ENCODE measurements around the gene RALGPS2. TPM values are rescaled to one million over a fixed set of nuclear protein-coding genes. Genes with fewer than 3 reads are reported as not detected.

The RALGPS2 gene
- total and polyA plus RNA-seq, 2 of the 13 experiments (the other 11 are each of a cell fraction or from before 2014, with no cell fraction given) = 15.6 to 36.0 TPM

- TF ChIP-seq, protein P1, sequence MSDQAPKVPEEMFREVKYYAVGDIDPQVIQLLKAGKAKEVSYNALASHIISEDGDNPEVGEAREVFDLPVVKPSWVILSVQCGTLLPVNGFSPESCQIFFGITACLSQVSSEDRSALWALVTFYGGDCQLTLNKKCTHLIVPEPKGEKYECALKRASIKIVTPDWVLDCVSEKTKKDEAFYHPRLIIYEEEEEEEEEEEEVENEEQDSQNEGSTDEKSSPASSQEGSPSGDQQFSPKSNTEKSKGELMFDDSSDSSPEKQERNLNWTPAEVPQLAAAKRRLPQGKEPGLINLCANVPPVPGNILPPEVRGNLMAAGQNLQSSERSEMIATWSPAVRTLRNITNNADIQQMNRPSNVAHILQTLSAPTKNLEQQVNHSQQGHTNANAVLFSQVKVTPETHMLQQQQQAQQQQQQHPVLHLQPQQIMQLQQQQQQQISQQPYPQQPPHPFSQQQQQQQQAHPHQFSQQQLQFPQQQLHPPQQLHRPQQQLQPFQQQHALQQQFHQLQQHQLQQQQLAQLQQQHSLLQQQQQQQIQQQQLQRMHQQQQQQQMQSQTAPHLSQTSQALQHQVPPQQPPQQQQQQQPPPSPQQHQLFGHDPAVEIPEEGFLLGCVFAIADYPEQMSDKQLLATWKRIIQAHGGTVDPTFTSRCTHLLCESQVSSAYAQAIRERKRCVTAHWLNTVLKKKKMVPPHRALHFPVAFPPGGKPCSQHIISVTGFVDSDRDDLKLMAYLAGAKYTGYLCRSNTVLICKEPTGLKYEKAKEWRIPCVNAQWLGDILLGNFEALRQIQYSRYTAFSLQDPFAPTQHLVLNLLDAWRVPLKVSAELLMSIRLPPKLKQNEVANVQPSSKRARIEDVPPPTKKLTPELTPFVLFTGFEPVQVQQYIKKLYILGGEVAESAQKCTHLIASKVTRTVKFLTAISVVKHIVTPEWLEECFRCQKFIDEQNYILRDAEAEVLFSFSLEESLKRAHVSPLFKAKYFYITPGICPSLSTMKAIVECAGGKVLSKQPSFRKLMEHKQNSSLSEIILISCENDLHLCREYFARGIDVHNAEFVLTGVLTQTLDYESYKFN (CRISPR knock-in tag; conservative IDR thresholded peaks at IDR 0.05) = peak; percentile 38
- TF ChIP-seq NR2F6 (IDR thresholded peaks at IDR 0.05) (peak; percentile 59; the same call in 1 of the 2 replicates), NR2F6 (CRISPR knock-in tag; IDR thresholded peaks at IDR 0.05) (peak; percentile 75), NCOA2 (CRISPR knock-in tag; IDR thresholded peaks at IDR 0.05) (peak; percentile 56; the same call in 1 of the 2 replicates), KDM6A (CRISPR knock-in tag; IDR thresholded peaks at IDR 0.05; ENCODE audit: low read depth) (0 out of 2 replicates have a peak, but pooled peaks have one; percentile 39), ZBED4 (CRISPR knock-in tag; IDR thresholded peaks at IDR 0.05; ENCODE audit: borderline replicate concordance) (no peak), POLR2AphosphoS5 (IDR thresholded peaks at IDR 0.05; ENCODE audit: low read depth, low read length) (no peak), ZNF331 (CRISPR knock-in tag; IDR thresholded peaks at IDR 0.05) (0 out of 2 replicates have a peak, but pooled peaks have one; percentile 15), BCL3 (CRISPR knock-in tag; IDR thresholded peaks at IDR 0.05) (no peak), CEBPB (IDR thresholded peaks at IDR 0.05; ENCODE audit: borderline replicate concordance, low read depth, low read length) (peak; percentile 47; the same call in 1 of the 2 replicates), PRMT3 (CRISPR knock-in tag; IDR thresholded peaks at IDR 0.05; ENCODE audit: borderline replicate concordance, low read depth) (no peak)
- TF ChIP-seq, protein P2, sequence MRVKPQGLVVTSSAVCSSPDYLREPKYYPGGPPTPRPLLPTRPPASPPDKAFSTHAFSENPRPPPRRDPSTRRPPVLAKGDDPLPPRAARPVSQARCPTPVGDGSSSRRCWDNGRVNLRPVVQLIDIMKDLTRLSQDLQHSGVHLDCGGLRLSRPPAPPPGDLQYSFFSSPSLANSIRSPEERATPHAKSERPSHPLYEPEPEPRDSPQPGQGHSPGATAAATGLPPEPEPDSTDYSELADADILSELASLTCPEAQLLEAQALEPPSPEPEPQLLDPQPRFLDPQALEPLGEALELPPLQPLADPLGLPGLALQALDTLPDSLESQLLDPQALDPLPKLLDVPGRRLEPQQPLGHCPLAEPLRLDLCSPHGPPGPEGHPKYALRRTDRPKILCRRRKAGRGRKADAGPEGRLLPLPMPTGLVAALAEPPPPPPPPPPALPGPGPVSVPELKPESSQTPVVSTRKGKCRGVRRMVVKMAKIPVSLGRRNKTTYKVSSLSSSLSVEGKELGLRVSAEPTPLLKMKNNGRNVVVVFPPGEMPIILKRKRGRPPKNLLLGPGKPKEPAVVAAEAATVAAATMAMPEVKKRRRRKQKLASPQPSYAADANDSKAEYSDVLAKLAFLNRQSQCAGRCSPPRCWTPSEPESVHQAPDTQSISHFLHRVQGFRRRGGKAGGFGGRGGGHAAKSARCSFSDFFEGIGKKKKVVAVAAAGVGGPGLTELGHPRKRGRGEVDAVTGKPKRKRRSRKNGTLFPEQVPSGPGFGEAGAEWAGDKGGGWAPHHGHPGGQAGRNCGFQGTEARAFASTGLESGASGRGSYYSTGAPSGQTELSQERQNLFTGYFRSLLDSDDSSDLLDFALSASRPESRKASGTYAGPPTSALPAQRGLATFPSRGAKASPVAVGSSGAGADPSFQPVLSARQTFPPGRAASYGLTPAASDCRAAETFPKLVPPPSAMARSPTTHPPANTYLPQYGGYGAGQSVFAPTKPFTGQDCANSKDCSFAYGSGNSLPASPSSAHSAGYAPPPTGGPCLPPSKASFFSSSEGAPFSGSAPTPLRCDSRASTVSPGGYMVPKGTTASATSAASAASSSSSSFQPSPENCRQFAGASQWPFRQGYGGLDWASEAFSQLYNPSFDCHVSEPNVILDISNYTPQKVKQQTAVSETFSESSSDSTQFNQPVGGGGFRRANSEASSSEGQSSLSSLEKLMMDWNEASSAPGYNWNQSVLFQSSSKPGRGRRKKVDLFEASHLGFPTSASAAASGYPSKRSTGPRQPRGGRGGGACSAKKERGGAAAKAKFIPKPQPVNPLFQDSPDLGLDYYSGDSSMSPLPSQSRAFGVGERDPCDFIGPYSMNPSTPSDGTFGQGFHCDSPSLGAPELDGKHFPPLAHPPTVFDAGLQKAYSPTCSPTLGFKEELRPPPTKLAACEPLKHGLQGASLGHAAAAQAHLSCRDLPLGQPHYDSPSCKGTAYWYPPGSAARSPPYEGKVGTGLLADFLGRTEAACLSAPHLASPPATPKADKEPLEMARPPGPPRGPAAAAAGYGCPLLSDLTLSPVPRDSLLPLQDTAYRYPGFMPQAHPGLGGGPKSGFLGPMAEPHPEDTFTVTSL (CRISPR knock-in tag; IDR thresholded peaks at IDR 0.05; ENCODE audit: borderline replicate concordance) = peak; percentile 39; the same call in 1 of the 2 replicates
Measured at GRCh38 chr1:178776553-178776952, 51.5 kb downstream of the RALGPS2 start (continued).

All from HepG2 (cell line).